IMR-90 (cell line): ENCODE results near the gene MCTP2. TPM values are rescaled to one million over a fixed set of nuclear protein-coding genes. Genes with fewer than 3 reads are reported as not detected.

Experiments used
- ATAC-seq: fragments of 200-7000 bp; cut with Tn5 transposase; 2 replicates; pipeline ENCODE4 v1.9.1; 2020; ENCODE audit warnings: low read depth, mild to moderate bottlenecking, moderate library complexity
- BruUV-seq: library from RNA; stranded (reverse); fragments of 400-500 nt; replicated peaks from 2 replicates; lab custom pipeline; 2021; lab: Mats Ljungman, UMichigan
- CTCF ChIA-PET: fragments of 300-600 bp; formaldehyde crosslinking; extraction: SDS; loops from one replicate; lab custom pipeline; 2021; ENCODE audit warnings: antibody characterized with exemption; lab: Yijun Ruan, JAX
- POLR2A ChIA-PET: fragments of 300-600 bp; sonication (Branson Sonifier 250); formaldehyde crosslinking; loops from one replicate; lab custom pipeline; 2022; ENCODE audit warnings: antibody characterized with exemption; ENCODE audit not compliant: unreplicated experiment; lab: Charles Lee
- DNase-seq: peaks from one replicate; pipeline ENCODE4 v3.0.0; 2013
- H2AFZ ChIP-seq: replicated peaks from 2 replicates; pipeline ENCODE3; 2013; ENCODE audit warnings: low read length, mild to moderate bottlenecking; ENCODE audit not compliant: poor library complexity
- H2AK5ac ChIP-seq: 2 replicates; pipeline ENCODE4 v1.6.1; 2013; ENCODE audit warnings: low read depth, low read length, inconsistent platforms
- H2AK9ac ChIP-seq: replicated peaks from 2 replicates; pipeline ENCODE3; 2013; ENCODE audit warnings: mild to moderate bottlenecking, low read depth, low read length, moderate library complexity; ENCODE audit not compliant: poor library complexity
- H2BK120ac ChIP-seq: 2 replicates; pipeline ENCODE4 v1.6.1; 2013; ENCODE audit warnings: low read depth, low read length, inconsistent platforms
- H2BK15ac ChIP-seq: 3 replicates; pipeline ENCODE4 v1.6.1; 2013; ENCODE audit warnings: low read depth, low read length, inconsistent platforms
- H2BK20ac ChIP-seq: 2 replicates; pipeline ENCODE4 v1.6.1; 2013; ENCODE audit warnings: low read depth, mild to moderate bottlenecking, inconsistent platforms, low read length, moderate library complexity
- H2BK5ac ChIP-seq: 2 replicates; pipeline ENCODE4 v1.6.1; 2013; ENCODE audit warnings: mild to moderate bottlenecking, low read depth, low read length, inconsistent platforms; ENCODE audit not compliant: poor library complexity, severe bottlenecking
- H3K14ac ChIP-seq: replicated peaks from 2 replicates; pipeline ENCODE4 v1.6.1; 2013; ENCODE audit warnings: low read depth, low read length, inconsistent platforms
- H3K18ac ChIP-seq: 2 replicates; pipeline ENCODE4 v1.6.1; 2013; ENCODE audit warnings: low read depth, low read length, control low read depth
- H3K23ac ChIP-seq: 2 replicates; pipeline ENCODE4 v1.6.1; 2013; ENCODE audit warnings: low read depth, low read length, inconsistent platforms
- H3K27ac ChIP-seq: 2 replicates; pipeline ENCODE4 v1.5.1; 2013; ENCODE audit warnings: mild to moderate bottlenecking, control low read depth, low read length; ENCODE audit not compliant: insufficient read depth
- H3K27me3 ChIP-seq: 2 replicates; pipeline ENCODE4 v1.6.1; 2013; ENCODE audit warnings: low read length; ENCODE audit not compliant: control insufficient read depth, insufficient read depth
- H3K36me3 ChIP-seq: 2 replicates; pipeline ENCODE4 v1.6.1; 2013; ENCODE audit warnings: low read length, mixed read lengths; ENCODE audit not compliant: control insufficient read depth, insufficient read depth
- H3K4ac ChIP-seq: 2 replicates; pipeline ENCODE4 v1.6.1; 2013; ENCODE audit warnings: low read depth, low read length, inconsistent platforms
- H3K4me1 ChIP-seq: 2 replicates; pipeline ENCODE4 v1.6.1; 2013; ENCODE audit warnings: low read length, mixed read lengths; ENCODE audit not compliant: control insufficient read depth, insufficient read depth
- H3K4me2 ChIP-seq: 2 replicates; pipeline ENCODE4 v1.6.1; 2013; ENCODE audit warnings: low read depth, mild to moderate bottlenecking, control low read depth, low read length, moderate library complexity
- H3K4me3 ChIP-seq: 2 replicates; pipeline ENCODE4 v1.5.1; 2013; ENCODE audit warnings: low read depth, mild to moderate bottlenecking, control low read depth, low read length, moderate library complexity; ENCODE audit not compliant: insufficient read depth
- H3K56ac ChIP-seq: 2 replicates; pipeline ENCODE4 v1.6.1; 2013; ENCODE audit warnings: low read length, inconsistent platforms; ENCODE audit not compliant: insufficient read depth; ENCODE audit errors: extremely low read depth
- H3K79me1 ChIP-seq, 2 experiments: 2 replicates each; pipeline ENCODE4 v1.6.1; 2013; ENCODE audit warnings: low read length in 2 of 2, inconsistent platforms in 1 of 2, low read depth in 1 of 2
- H3K9ac ChIP-seq: 2 replicates; pipeline ENCODE4 v1.6.1; 2013; ENCODE audit warnings: low read depth, low read length, control low read depth
- H3K9me1 ChIP-seq: 2 replicates; pipeline ENCODE4 v1.6.1; 2013; ENCODE audit warnings: low read length, inconsistent platforms; ENCODE audit not compliant: insufficient read depth
- H3K9me3 ChIP-seq: 2 replicates; pipeline ENCODE4 v1.6.1; 2013; ENCODE audit warnings: low read length; ENCODE audit not compliant: control insufficient read depth, insufficient read depth
- H4K20me1 ChIP-seq: 2 replicates; pipeline ENCODE4 v1.6.1; 2013; ENCODE audit warnings: low read length, inconsistent platforms; ENCODE audit not compliant: insufficient read depth
- H4K5ac ChIP-seq: 2 replicates; pipeline ENCODE4 v1.6.1; 2013; ENCODE audit warnings: mild to moderate bottlenecking, low read depth, low read length, control low read depth
- H4K8ac ChIP-seq, 2 experiments: 2 replicates each; pipeline ENCODE4 v1.6.1; 2013; ENCODE audit warnings: low read depth in 2 of 2, low read length in 2 of 2, control low read depth in 1 of 2, inconsistent platforms in 1 of 2
- H4K91ac ChIP-seq: 2 replicates; pipeline ENCODE4 v1.6.1; 2013; ENCODE audit warnings: low read depth, low read length, inconsistent platforms; ENCODE audit not compliant: insufficient read depth
- BHLHE40 ChIP-seq: fragments of 150-350 bp; IDR thresholded peaks from 2 replicates; pipeline ENCODE4 v1.6.1; 2016; ENCODE audit warnings: mild to moderate bottlenecking, low read depth, low read length
- CEBPB ChIP-seq: IDR thresholded peaks from 2 replicates; pipeline ENCODE4 v1.6.1; 2012; ENCODE audit warnings: low read depth, low read length, improper control_type of control experiment
- CHD1 ChIP-seq: IDR thresholded peaks from 2 replicates; pipeline ENCODE4 v1.6.1; 2012; ENCODE audit warnings: low read depth, low read length, improper control_type of control experiment
- CTCF ChIP-seq: conservative IDR thresholded peaks from 2 replicates; pipeline ENCODE4 v1.5.1; 2012; ENCODE audit warnings: mild to moderate bottlenecking, low read depth, low read length, improper control_type of control experiment
- FOS ChIP-seq: fragments of 150-350 bp; IDR thresholded peaks from 2 replicates; pipeline ENCODE4 v1.6.1; 2016; ENCODE audit warnings: low read depth, low read length
- MAFK ChIP-seq: IDR thresholded peaks from 2 replicates; pipeline ENCODE4 v1.6.1; 2012; ENCODE audit warnings: low read depth, low read length, improper control_type of control experiment
- MXI1 ChIP-seq: IDR thresholded peaks from 2 replicates; pipeline ENCODE4 v1.6.1; 2012; ENCODE audit warnings: low read depth, mild to moderate bottlenecking, low read length, moderate library complexity, borderline replicate concordance
- NFE2L2 ChIP-seq: fragments of 150-350 bp; IDR thresholded peaks from 2 replicates; pipeline ENCODE4 v1.6.1; 2016; ENCODE audit warnings: low read depth, mild to moderate bottlenecking, low read length
- POLR2A ChIP-seq: IDR thresholded peaks from 2 replicates; pipeline ENCODE4 v1.6.1; 2012; ENCODE audit warnings: mild to moderate bottlenecking, low read depth, low read length
- RAD21 ChIP-seq: IDR thresholded peaks from 2 replicates; pipeline ENCODE4 v1.6.1; 2012; ENCODE audit warnings: low read length, improper control_type of control experiment
- RCOR1 ChIP-seq: IDR thresholded peaks from 2 replicates; pipeline ENCODE4 v1.6.1; 2012; ENCODE audit warnings: mild to moderate bottlenecking, low read length, improper control_type of control experiment; ENCODE audit not compliant: insufficient replicate concordance
- RFX5 ChIP-seq: IDR thresholded peaks from 2 replicates; pipeline ENCODE4 v1.8.0; 2012; ENCODE audit warnings: low read depth, mild to moderate bottlenecking, low read length, moderate library complexity
- SMC3 ChIP-seq: fragments of 150-350 bp; IDR thresholded peaks from 2 replicates; pipeline ENCODE4 v1.6.1; 2016; ENCODE audit warnings: low read depth, mild to moderate bottlenecking, antibody characterized with exemption, low read length, moderate library complexity
- WGBS, 2 experiments: methylation state at CpG; one replicate each; pipeline versions ENCODE4 v1.1.5 to v1.1.7; 2013; ENCODE audit warnings: missing lambda C conversion rate in 2 of 2; ENCODE audit not compliant: insufficient read length in 1 of 2; ENCODE audit errors: extremely low coverage in 2 of 2; 5-methylcytosine and 5-hydroxymethylcytosine counted together
- dilution Hi-C: fragments of 300-500 bp; cut with HindIII; formaldehyde crosslinking; loops from one replicate; pipeline ENCODE4 v1.14.3; 2018; ENCODE audit warnings: low sequenced_read_pairs; ENCODE audit not compliant: unreplicated experiment
- in situ Hi-C: fragments of 300-500 bp; cut with MboI; formaldehyde crosslinking; loops from 3 replicates; pipeline ENCODE4 v1.14.3; 2019; ENCODE audit warnings: low sequenced_read_pairs, inconsistent platforms, mixed read lengths
- intact Hi-C: fragments of 100-400 bp; cut with micrococcal nuclease; formaldehyde crosslinking; loops from 2 replicates; pipeline ENCODE4 v1.10.0; 2022
- polyA plus RNA-seq, 3 experiments: library from polyadenylated mRNA; depleted of rRNA; stranded (reverse); fragments of >200 nt; gene quantifications; 2 replicates each; pipeline ENCODE4 v1.2.3, GENCODE V29; 2012; ENCODE audit warnings: low replicate concordance in 1 of 3
- total RNA-seq: library from RNA; depleted of rRNA; stranded (reverse); fragments of >200 nt; gene quantifications from 2 replicates; pipeline ENCODE4 v1.2.3, GENCODE V29; 2012

Gene MCTP2
- total and polyA plus RNA-seq, 2 of the 4 experiments (the other 2 are of a cell fraction): 5.1 to 9.9 TPM

DNA sequence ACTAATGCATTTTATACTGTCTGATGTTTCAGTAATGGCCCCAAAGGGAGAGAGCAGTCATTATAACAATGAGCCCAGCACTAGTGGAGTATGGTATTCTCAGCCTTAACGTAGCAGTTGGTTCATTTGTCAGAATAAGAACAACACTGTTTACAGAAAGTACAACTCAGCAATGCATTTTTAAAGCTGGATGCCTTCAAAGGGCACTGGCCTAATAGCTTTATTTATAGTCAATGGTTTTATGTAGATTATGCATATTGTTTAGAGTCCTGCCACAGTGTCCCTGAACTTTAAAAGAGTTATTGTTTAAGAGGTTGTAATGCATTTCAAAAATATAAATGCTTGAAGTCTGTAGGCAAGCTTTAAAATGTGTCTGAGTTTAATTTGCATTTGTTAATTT is 211.1 kb downstream of the MCTP2 start:
- Histone ChIP-seq H3K4ac (no peak overlapping the region), H2AFZ (no peak overlapping the region), H3K4me1 (no peaks in the 10 kb centered on the region), H3K4me2 (no peak overlapping the region), H4K8ac (no peak overlapping the region), H3K23ac (no peak overlapping the region), H3K27me3 (no peaks in the 10 kb centered on the region), H2BK15ac (no peak overlapping the region), H3K9me3 (no peaks in the 10 kb centered on the region), H4K20me1 (no peaks in the 10 kb centered on the region), H4K91ac (no peak overlapping the region), H3K27ac (no peak overlapping the region), H3K36me3 (0 out of 2 replicates have a peak, but pooled peaks cover 3% of the 10 kb centered on the region), H3K9ac (no peak overlapping the region), H2BK5ac (no peak overlapping the region), H3K79me1 (no peaks in the 10 kb centered on the region), H3K4me3 (no peak overlapping the region), H3K9me1 (no peaks in the 10 kb centered on the region), H3K56ac (no peak overlapping the region), H4K5ac (no peak overlapping the region), H2AK5ac (no peak overlapping the region), H2AK9ac (no peak overlapping the region), H3K14ac (no peak overlapping the region), H2BK20ac (no peak overlapping the region), H2BK120ac (no peak overlapping the region), H3K18ac (no peak overlapping the region)
- ChIA-PET POLR2A (no interaction called here), CTCF (no interaction called here)
- no CpG with 5 or more reads among the region's 1 CpG for WGBS, 2 experiments
- DNase-seq (no peak), ATAC-seq (no peak; the same call in 1 of the 2 replicates)
- TF ChIP-seq CTCF: no peak
- no peak for TF ChIP-seq MXI1
- TF ChIP-seq MAFK: no peak
- TF ChIP-seq CEBPB: no peak
- TF ChIP-seq CHD1: no peak
- no peak for TF ChIP-seq RCOR1
- TF ChIP-seq FOS: no peak
- TF ChIP-seq RFX5: no peak
- TF ChIP-seq BHLHE40: no peak
- TF ChIP-seq NFE2L2: no peak
- no peak for TF ChIP-seq POLR2A
- TF ChIP-seq SMC3: no peak
- TF ChIP-seq RAD21: no peak
- intact Hi-C loops: no loop called here
- in situ Hi-C loops: no loop called here
- dilution Hi-C loops: no loop called here
- no TSS peak for BruUV-seq
